NCI-H1930 (cell line): ENCODE measurements around the gene DSCAML1.
A peak's percentile ranks its signal among the peaks of the same experiment; 100 is the strongest.

Source experiments
- DNase-seq, 2 experiments: peaks; one replicate each; lab custom pipeline; 2025; lab: John Stamatoyannopoulos, UW

The DSCAML1 gene

GRCh38 chr11:117634756-117635603 lies 162.0 kb downstream of the DSCAML1 start:
- no peak for DNase-seq

- no peak for DNase-seq
These were observed 162.8 kb downstream of the DSCAML1 start for GRCh38 chr11:117633976-117634755.

GRCh38 chr11:117633186-117633754 lies 163.7 kb downstream of the DSCAML1 start:
- no peak for DNase-seq

- DNase-seq = no peak
These were observed 164.7 kb downstream of the DSCAML1 start for GRCh38 chr11:117632306-117632705.

GRCh38 chr11:117631336-117632140 lies 165.5 kb downstream of the DSCAML1 start:
- no peak for DNase-seq

- DNase-seq = no peak
These were observed 167.0 kb downstream of the DSCAML1 start for GRCh38 chr11:117629891-117630538.

- no peak for DNase-seq
These were observed 167.9 kb downstream of the DSCAML1 start for GRCh38 chr11:117629146-117629545.

- DNase-seq = no peak
These were observed 169.8 kb downstream of the DSCAML1 start for GRCh38 chr11:117627259-117627658.

- no peak for DNase-seq
These were observed 170.4 kb downstream of the DSCAML1 start for GRCh38 chr11:117626576-117626975.

GRCh38 chr11:117625237-117625636 lies 171.8 kb downstream of the DSCAML1 start:
- no peak for DNase-seq

- no peak for DNase-seq
These were observed 173.2 kb downstream of the DSCAML1 start for GRCh38 chr11:117623831-117624271.

- no peak for DNase-seq
These were observed 175.8 kb downstream of the DSCAML1 start for GRCh38 chr11:117621226-117621625.

GRCh38 chr11:117620659-117621058 lies 176.4 kb downstream of the DSCAML1 start:
- DNase-seq = no peak

- DNase-seq = no peak
These were observed 176.9 kb downstream of the DSCAML1 start for GRCh38 chr11:117620086-117620485.

GRCh38 chr11:117619661-117620060 lies 177.4 kb downstream of the DSCAML1 start:
- DNase-seq = no peak

GRCh38 chr11:117618982-117619355 lies 178.0 kb downstream of the DSCAML1 start:
- peak; percentile 11 to 63 for DNase-seq

- DNase-seq = no peak
These were observed 178.6 kb downstream of the DSCAML1 start for GRCh38 chr11:117618302-117618981.

GRCh38 chr11:117616979-117617378 lies 180.0 kb downstream of the DSCAML1 start:
- no peak for DNase-seq

GRCh38 chr11:117614728-117615127 lies 182.3 kb downstream of the DSCAML1 start:
- no peak for DNase-seq

- DNase-seq = no peak
These were observed 183.5 kb downstream of the DSCAML1 start for GRCh38 chr11:117613521-117613920.

- DNase-seq = no peak
These were observed 184.8 kb downstream of the DSCAML1 start for GRCh38 chr11:117612177-117612576.
